Astrocyte (in vitro differentiated cells and primary cell): ENCODE data around the gene PCDHGA10.

ENCODE experiments used
- CTCF ChIP-seq: IDR thresholded peaks from 2 replicates; pipeline ENCODE4 v1.5.1; 2011; ENCODE audit warnings: low read depth, mild to moderate bottlenecking, inconsistent platforms, low read length, moderate library complexity; ENCODE audit not compliant: insufficient read depth
- EZH2 ChIP-seq: IDR thresholded peaks from 2 replicates; pipeline ENCODE4 v1.6.1; 2012; ENCODE audit warnings: mild to moderate bottlenecking, low read length, inconsistent platforms; ENCODE audit not compliant: insufficient read depth

GRCh38 chr5:141413540-141414069, 818 bp downstream of the PCDHGA10 start:
- TF ChIP-seq CTCF = no peak
- no peak for TF ChIP-seq EZH2
